HG03135 (cell line): ENCODE data around the gene LSAMP.

ENCODE experiments used
- ATAC-seq: cut with Tn5 transposase; IDR thresholded peaks from one replicate; pipeline ENCODE4 v1.9.1; 2021; ENCODE audit warnings: mild to moderate bottlenecking, moderate library complexity; ENCODE audit not compliant: unreplicated experiment

Gene LSAMP

GRCh38 chr3:116445311-116445841, at the start of gene LSAMP:
LSAMP (minus strand) TSS chr3:116445487.
- no peak for ATAC-seq

- ATAC-seq: no peak
These were observed 47.1 kb upstream of the LSAMP start for GRCh38 chr3:116492379-116492778.

GRCh38 chr3:116483135-116483534, 37.8 kb upstream of the LSAMP start:
- ATAC-seq: no peak

GRCh38 chr3:116476691-116477090, 31.4 kb upstream of the LSAMP start:
- no peak for ATAC-seq

- ATAC-seq: no peak
These were observed 29.5 kb upstream of the LSAMP start for GRCh38 chr3:116474801-116475200.

GRCh38 chr3:116474032-116474780, 28.9 kb upstream of the LSAMP start:
- ATAC-seq: no peak

- ATAC-seq: no peak
These were observed 28.3 kb upstream of the LSAMP start for GRCh38 chr3:116473602-116474001.

- no peak for ATAC-seq
These were observed 25.4 kb upstream of the LSAMP start for GRCh38 chr3:116470605-116471197.

GRCh38 chr3:116469546-116469945, 24.3 kb upstream of the LSAMP start:
- no peak for ATAC-seq

- no peak for ATAC-seq
These were observed 19.1 kb upstream of the LSAMP start for GRCh38 chr3:116464276-116464798.

- no peak for ATAC-seq
These were observed 8.5 kb upstream of the LSAMP start for GRCh38 chr3:116453666-116454346.

GRCh38 chr3:116449546-116450350, 4.5 kb upstream of the LSAMP start:
- ATAC-seq: no peak

- no peak for ATAC-seq
These were observed 703 bp upstream of the LSAMP start for GRCh38 chr3:116445990-116446389.

GRCh38 chr3:116444819-116445310, 422 bp downstream of the LSAMP start:
- ATAC-seq: no peak

GRCh38 chr3:116444115-116444747, 1.1 kb downstream of the LSAMP start:
- ATAC-seq: no peak

- no peak for ATAC-seq
These were observed 2.1 kb downstream of the LSAMP start for GRCh38 chr3:116443191-116443661.

GRCh38 chr3:116442331-116443021, 2.8 kb downstream of the LSAMP start:
- ATAC-seq: no peak

- ATAC-seq: no peak
These were observed 3.6 kb downstream of the LSAMP start for GRCh38 chr3:116441652-116442051.

- ATAC-seq: no peak
These were observed 5.1 kb downstream of the LSAMP start for GRCh38 chr3:116440196-116440595.
